GM19467 (cell line): Measurements from ENCODE around the gene SLC25A2.
"Not testable (repeated sequence)": the region's sequence is repeated elsewhere in the genome, so short reads cannot be mapped to it uniquely, and the experiment has no call there.

Experiments
- ATAC-seq: cut with Tn5 transposase; IDR thresholded peaks from one replicate; pipeline ENCODE4 v1.9.1; 2021; ENCODE audit warnings: mild to moderate bottlenecking, moderate library complexity; ENCODE audit not compliant: unreplicated experiment

Gene SLC25A2

GRCh38 chr5:141303756-141304155 lies at the start of gene SLC25A2:
TSS of gene SLC25A2 (minus strand) at chr5:141304049. CDS start at chr5:141303865, 184 bp downstream.
- ATAC-seq, result no peak

- no peak for ATAC-seq
These were observed 47.7 kb upstream of the SLC25A2 start for GRCh38 chr5:141351591-141351990.

DNA sequence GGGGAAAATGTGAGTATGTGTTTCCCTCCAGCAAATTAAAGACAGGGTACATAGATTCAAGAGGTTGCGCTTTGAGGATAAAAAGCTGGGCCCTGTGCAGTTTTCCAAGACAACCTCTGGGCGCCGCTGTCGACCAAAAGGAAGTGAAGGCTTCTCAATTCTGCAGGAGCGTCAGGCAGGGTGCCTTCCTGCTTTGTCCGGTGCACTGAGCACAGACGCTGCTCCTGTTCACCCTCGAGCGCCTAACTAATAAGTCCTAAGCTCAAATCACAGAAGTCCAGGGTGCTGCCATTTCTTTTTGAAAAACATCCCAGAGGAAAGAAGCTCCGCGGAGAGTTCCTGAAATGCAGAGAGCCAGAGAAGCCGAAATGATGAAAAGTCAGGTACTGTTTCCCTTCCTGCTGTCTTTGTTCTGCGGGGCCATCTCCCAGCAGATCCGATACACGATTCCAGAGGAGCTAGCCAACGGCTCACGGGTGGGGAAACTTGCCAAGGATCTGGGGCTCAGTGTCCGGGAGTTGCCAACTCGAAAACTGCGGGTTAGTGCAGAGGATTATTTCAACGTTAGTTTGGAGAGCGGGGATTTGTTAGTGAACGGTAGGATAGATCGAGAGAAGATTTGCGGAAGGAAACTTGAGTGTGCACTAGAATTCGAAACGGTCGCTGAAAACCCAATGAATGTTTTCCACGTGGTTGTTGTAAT lies 46.2 kb upstream of the SLC25A2 start, which contains the start of gene PCDHGB1:
Gene PCDHGB1 (plus strand): TSS at position 183 of the 703 bp plus-strand sequence. CDS start 162 bp downstream, at position 345.
- ATAC-seq, result peak; percentile 61

DNA sequence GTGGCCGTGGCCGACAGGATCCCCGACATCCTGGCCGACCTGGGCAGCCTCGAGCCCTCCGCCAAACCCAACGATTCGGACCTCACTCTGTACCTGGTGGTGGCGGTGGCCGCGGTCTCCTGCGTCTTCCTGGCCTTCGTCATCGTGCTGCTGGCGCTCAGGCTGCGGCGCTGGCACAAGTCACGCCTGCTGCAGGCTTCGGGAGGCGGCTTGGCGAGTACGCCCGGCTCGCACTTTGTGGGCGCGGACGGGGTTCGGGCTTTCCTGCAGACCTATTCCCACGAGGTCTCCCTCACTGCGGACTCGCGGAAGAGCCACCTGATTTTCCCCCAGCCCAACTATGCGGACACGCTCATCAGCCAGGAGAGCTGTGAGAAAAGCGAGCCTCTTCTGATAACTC lies 42.2 kb upstream of the SLC25A2 start:
- not testable (repeated sequence) for ATAC-seq

GRCh38 chr5:141345327-141345726 lies 41.5 kb upstream of the SLC25A2 start:
- no peak for ATAC-seq

DNA sequence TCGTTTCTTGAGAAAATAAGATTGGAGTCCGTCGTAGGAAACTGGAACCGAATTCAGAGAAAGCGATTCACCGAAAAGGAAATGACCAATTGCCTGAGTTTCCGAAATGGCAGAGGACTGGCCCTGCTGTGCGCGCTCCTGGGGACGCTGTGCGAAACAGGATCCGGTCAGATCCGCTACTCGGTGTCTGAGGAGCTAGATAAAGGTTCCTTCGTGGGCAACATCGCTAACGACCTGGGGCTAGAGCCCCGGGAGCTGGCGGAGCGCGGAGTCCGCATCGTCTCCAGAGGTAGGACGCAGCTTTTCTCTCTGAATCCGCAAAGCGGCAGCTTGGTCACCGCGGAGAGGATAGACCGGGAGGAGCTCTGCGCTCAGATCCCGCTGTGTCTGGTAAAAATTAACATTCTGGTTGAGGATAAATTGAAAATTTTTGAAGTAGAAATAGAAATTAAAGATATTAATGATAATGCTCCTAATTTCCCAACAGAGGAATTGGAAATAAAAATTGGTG lies 40.2 kb upstream of the SLC25A2 start:
- ATAC-seq, result no peak

- no peak for ATAC-seq
These were observed 39.5 kb upstream of the SLC25A2 start, which contains the start of gene PCDHGA3 for GRCh38 chr5:141343242-141343952. TSS of gene PCDHGA3 (plus strand) at chr5:141343829. CDS start at chr5:141344034, 205 bp downstream.

- no peak for ATAC-seq
These were observed 38.9 kb upstream of the SLC25A2 start for GRCh38 chr5:141342773-141343172.

GRCh38 chr5:141340781-141341354 lies 37.0 kb upstream of the SLC25A2 start:
- ATAC-seq, result not testable (repeated sequence)

- ATAC-seq, result no peak
These were observed 34.9 kb upstream of the SLC25A2 start, which contains the start of gene PCDHGA2 for GRCh38 chr5:141338538-141339306. TSS of gene PCDHGA2 (plus strand) at chr5:141338760.

DNA sequence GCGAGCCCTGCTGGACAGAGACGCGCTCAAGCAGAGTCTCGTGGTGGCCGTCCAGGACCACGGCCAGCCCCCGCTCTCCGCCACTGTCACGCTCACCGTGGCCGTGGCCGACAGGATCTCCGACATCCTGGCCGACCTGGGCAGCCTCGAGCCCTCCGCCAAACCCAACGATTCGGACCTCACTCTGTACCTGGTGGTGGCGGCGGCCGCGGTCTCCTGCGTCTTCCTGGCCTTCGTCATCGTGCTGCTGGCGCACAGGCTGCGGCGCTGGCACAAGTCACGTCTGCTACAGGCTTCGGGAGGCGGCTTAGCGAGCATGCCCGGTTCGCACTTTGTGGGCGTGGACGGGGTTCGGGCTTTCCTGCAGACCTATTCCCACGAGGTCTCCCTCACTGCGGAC lies 28.7 kb upstream of the SLC25A2 start:
- ATAC-seq, result not testable (repeated sequence)

DNA sequence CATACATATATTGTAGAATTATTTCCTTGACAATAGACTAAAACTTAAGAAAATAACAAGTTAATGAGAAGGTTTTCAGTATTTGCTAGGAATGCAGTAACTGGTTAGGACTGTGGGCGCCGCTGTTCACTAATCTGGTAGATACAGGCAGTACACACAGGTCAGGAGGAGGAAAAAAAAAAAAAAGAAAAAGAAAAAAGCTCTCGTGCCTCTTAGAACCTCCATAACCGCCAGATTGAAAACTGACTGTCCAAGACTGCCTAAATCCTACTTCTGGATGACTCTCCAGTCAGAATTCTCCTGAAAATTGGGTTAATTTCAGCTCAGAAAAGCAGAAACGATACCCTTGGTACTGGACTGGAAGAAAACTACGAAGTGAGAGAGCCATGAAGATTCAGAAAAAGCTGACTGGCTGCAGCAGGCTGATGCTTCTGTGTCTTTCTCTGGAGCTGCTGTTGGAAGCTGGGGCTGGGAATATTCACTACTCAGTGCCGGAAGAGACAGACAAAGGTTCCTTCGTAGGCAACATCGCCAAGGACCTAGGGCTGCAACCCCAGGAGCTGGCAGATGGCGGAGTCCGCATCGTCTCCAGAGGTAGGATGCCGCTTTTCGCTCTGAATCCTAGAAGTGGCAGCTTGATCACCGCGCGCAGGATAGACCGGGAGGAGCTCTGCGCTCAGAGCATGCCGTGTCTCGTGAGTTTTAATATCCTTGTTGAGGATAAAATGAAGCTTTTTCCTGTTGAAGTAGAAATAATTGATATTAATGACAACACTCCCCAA lies 26.6 kb upstream of the SLC25A2 start, which contains the start of gene PCDHGA1:
Gene PCDHGA1 (plus strand): TSS at position 216 of the 782 bp plus-strand sequence.
- ATAC-seq, result no peak

DNA sequence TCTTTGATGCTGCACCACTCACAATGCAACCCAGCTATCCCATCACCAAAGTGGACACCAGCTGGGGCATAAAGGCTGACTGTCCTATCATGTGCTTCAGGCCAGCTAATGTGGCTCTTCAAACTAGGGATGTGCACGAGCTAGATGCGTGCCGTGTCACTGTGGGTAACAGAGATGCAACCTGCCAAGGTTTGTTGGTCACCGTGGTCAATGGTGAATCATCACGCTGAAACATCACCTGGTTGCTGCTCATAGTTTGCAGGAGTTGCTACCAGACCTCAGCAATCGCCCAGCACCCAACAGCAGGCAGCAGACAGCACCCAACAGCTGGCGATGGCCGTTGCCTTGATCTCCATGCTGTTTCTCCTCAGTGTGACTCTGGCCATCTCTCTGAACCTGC lies 24.4 kb upstream of the SLC25A2 start:
- no peak for ATAC-seq

GRCh38 chr5:141326088-141326854 lies 22.4 kb upstream of the SLC25A2 start:
- peak; percentile 52 for ATAC-seq

- no peak for ATAC-seq
These were observed 18.4 kb upstream of the SLC25A2 start for GRCh38 chr5:141322261-141322660.

- ATAC-seq, result peak; percentile 95
These were observed 16.6 kb upstream of the SLC25A2 start, which contains the start of gene TAF7 for GRCh38 chr5:141320225-141321169. TSS of gene TAF7 (minus strand) at chr5:141320784. CDS start at chr5:141320044, 740 bp downstream.

DNA sequence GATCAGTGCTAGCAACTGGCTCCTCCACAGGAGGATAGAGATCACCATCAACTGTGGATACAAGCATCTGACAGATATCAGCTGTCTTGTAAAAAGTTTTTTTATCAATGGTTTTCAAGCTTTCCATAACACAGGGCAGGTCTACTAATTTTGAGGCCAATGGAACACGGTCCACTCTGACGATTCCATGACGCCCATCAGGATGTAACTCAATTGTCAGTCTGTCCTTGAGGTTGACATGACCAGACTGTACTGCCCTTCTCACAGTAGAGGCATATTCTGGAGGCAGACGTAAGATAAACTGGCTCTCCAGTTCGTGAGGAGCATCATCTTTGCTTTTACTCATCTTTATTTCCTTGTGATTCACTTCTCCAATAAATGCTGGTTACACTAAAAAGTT lies 15.8 kb upstream of the SLC25A2 start:
- ATAC-seq, result no peak

DNA sequence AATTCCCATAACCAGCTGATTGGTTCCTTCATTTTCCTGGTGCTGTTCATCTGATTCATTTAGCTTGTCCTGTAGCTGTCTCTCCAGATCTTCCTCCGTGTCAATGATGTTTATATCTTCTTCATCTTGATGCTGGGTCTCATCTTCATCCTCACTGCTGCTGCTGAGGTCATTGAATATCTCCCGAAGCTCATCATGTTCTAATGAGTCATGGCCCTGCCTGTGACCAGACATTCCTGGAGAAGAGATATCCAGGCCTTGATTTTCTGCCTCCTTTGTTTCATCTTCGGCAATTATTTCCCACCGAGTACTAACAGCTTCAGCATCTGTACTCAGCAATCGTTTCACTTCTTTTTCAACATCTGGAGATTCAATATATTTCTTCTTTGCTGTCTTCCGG lies 15.4 kb upstream of the SLC25A2 start:
- no peak for ATAC-seq
